HG03442 (cell line): ENCODE measurements around the gene ZCRB1.
A peak's percentile ranks its signal among the peaks of the same experiment; 100 is the strongest.
"Not testable (repeated sequence)": the region's sequence is repeated elsewhere in the genome, so short reads cannot be mapped to it uniquely, and the experiment has no call there.

ENCODE experiments used
- ATAC-seq: cut with Tn5 transposase; IDR thresholded peaks from one replicate; pipeline ENCODE4 v1.9.1; 2021; ENCODE audit warnings: mild to moderate bottlenecking, moderate library complexity; ENCODE audit not compliant: unreplicated experiment

The ZCRB1 gene

DNA sequence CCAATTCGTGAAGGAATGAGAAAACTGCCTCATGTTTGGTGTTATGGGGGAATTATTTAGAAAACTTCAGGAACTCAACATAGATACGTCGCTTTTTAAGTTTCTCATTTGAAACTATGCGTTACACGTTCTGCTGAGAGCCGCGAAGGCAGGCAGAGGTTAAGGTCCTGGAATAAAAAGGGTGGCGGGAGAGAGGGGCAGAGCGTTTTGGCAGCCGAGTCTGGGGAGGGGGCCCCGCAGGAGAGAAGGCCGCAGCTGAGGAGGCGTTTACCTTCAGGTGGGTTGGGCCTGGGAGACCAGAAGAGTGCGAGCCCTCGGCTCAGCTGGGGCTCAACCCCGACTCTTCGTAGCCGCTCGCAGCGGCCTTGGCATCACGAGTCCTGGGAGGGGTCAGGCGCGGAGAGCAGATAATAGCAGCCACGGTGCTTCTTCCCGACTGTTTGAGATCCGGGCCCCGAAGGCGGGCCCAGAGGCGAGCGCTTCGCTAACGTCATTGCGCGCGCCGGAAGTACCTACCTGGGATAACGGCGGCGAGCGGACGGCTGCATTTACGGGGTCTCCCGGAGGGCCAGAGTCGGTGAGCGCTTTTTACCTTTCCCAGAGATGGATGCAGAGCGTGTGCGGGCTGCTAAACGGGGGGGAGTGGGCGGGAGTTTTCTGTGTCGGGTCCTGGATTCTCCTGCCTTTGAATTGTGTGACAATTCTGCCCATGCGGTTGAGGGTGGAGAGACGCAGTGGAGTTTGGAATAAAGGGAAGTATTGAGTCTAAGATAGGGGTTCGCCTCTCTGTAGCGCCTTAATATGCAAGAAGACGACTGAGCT lies at the start of gene ZCRB1, which contains the start of gene PPHLN1:
TSS of gene ZCRB1 (minus strand) at position 442 of the 822 bp plus-strand sequence. CDS start 1,992 bp downstream, outside the sequence.
TSS of gene PPHLN1 (plus strand) at position 515 of the 822 bp plus-strand sequence. CDS start 9,736 bp downstream, outside the sequence.
- ATAC-seq: peak; percentile 93

GRCh38 chr12:42373669-42374068 lies 47.8 kb upstream of the ZCRB1 start:
- ATAC-seq: no peak

- peak; percentile 88 for ATAC-seq
Measured at GRCh38 chr12:42372154-42372791, 46.4 kb upstream of the ZCRB1 start.

DNA sequence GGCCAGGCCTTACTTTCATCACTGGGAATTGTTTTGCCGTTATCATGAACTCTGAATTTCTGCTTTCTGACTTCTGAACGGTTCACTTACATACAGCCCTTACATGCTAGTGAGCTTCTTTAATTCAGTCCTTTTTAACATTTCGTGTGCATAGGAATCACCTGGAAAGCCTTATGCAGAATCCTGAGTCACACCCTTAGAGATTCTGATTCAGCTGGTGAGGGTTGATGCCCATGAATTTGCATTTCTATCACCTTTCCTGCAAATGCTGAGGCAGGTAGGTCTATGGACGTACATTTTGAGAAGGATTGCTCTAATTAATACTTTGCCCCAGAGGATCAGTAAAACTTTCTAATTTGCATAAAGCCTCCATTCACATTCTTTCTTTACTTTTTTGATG lies 44.1 kb upstream of the ZCRB1 start:
- ATAC-seq: no peak

- ATAC-seq: no peak
Measured at GRCh38 chr12:42365486-42365885, 39.6 kb upstream of the ZCRB1 start.

- no peak for ATAC-seq
Measured at GRCh38 chr12:42364692-42365091, 38.8 kb upstream of the ZCRB1 start.

DNA sequence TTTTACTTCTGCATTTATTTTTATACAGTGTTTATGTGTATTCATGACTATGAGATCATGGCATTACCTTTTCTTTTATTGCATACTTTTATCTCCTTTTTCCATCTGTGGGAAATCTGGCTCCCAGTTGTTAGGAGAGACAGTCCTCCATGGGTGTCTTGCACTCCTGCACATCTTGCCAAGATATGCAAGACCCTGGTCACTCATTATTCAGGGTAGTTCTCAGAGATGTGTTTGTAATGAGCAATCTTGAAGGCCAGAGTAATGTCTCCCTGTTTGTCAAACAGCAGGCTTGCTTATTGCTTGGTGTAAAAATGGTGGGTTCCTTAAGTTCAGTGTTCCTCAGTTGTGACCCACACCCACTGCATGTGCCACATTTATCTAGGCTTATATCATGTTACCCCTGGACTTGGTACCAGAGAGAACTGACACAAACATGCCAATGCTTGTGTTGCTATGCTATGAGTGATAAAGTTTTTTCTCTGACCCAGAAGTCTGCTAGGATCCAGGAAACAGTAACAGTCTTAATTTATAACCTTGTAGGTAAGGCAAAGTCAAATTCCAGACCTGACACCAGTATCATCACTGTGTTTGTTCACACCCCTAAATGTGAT lies 36.9 kb upstream of the ZCRB1 start:
- ATAC-seq: no peak

DNA sequence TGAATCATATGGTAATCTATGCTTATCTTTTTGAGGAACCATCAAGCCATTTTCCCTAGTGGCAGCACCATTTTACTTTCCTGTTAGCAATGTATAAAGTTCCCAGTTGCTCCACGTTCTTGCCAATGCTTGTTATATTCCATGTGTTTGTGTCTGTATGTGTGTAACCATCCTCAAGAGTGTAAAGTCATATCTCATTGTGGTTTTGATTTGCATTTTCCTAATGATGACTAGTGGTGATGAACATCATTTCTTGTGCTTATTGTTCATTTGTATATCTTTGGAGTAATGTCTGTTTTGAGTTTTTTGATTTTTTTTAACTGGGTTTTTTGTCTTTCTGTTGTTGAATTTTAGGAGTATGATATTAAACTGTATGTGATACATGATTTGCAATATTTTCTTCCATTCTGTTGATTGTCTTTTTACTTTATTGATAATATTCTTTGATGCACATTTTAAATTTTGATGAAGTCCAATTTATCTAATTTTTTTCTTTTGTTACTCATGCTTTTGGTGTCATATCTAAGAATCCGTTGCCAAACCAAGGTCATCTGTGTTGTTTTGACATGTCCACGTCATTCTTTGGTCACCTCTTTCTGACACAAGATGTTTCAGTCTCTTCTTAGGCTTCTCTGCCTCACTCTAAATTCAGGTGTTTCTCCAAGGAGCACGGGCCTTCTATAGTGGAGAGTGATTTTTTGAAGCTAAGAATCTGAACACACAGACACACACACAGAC lies 36.2 kb upstream of the ZCRB1 start:
- no peak for ATAC-seq

- peak; percentile 77 for ATAC-seq
Measured at GRCh38 chr12:42360747-42361403, 35.0 kb upstream of the ZCRB1 start.

GRCh38 chr12:42356344-42356743 lies 30.4 kb upstream of the ZCRB1 start:
- no peak for ATAC-seq

DNA sequence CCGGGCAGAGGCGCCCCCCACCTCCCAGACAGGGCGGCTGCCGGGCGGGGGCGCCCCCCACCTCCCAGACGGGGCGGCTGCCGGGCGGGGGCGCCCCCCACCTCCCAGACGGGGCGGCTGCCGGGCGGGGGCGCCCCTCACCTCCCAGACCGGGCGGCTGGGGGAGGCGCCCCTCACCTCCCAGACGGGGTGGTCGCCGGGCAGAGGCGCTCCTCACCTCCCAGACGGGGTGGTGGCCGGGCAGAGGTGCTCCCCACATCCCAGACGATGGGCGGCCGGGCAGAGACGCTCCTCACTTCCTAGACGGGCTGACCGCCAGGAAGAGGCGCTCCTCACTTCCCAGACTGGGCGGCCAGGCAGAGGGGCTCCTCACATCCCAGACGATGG lies 24.1 kb upstream of the ZCRB1 start:
- not testable (repeated sequence) for ATAC-seq

GRCh38 chr12:42349119-42350020 lies 23.5 kb upstream of the ZCRB1 start:
- ATAC-seq: not testable (repeated sequence)

- ATAC-seq: no peak
Measured at GRCh38 chr12:42346403-42347002, 20.6 kb upstream of the ZCRB1 start.

DNA sequence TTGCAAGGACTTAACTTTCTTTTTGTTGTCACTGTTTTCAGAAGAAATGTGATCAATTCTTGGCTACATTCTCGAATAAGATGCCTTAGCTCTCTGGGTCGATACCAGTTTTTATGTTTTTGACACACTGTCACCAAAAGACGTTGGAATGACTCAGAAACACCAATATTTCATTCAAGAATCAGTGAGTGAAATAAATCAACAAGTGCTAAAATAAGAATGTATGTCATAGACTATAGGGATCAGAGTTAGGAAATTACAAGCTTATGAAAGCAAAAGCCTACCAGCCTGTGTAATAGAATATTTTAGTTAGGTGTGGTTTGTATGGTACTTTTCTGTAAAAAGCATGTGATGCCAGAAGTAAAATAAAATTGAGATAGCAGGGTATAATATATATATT lies 17.8 kb upstream of the ZCRB1 start:
- no peak for ATAC-seq

DNA sequence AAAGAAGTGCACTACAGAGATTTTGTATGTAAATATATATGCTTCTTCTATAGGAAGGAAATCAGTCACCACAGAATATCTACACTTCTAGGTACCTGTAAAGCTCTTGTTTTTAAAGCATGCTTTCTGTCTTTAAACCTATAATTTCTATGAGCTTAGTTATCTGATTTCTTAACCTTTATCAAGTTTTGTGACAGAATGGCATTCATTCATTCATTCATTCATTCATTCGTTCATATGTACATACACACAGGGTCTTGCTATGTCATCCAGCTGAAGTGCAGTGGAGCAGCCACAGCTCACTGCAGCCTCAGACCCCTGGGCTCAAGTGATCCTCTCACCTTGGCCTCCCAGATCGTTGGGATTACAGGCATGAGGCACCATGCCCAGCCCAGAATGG lies 16.1 kb upstream of the ZCRB1 start:
- ATAC-seq: no peak

GRCh38 chr12:42338280-42338679 lies 12.4 kb upstream of the ZCRB1 start:
- ATAC-seq: no peak

DNA sequence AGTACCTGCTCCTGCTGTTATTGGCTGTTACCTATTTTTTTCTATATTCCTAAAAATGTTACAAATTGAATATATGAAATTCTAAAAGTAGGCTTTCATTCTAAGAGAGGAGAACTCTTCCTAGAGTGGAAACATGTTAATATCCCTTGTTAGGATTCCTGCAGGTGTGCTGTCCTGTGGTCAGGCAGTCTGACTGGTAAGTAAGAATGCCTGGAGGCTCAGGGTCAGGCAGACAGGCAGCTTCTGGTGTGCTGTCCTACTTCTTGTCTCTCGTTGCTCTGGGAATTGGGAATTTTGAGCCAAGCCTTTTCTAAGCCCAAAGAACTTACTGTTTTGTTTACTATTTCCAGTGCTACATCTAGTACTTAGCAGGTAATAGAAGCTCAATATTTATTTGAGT lies 10.4 kb upstream of the ZCRB1 start:
- ATAC-seq: no peak

GRCh38 chr12:42332301-42333285 lies 6.7 kb upstream of the ZCRB1 start:
- ATAC-seq: peak; percentile 77
